Muscle of arm (tissue), 12 donors: ENCODE measurements around the gene PRCP. TPM values are rescaled to one million over a fixed set of nuclear protein-coding genes. Genes with fewer than 3 reads are reported as not detected.

ENCODE experiments used
- DNase-seq: peaks from one replicate; pipeline ENCODE4 v3.0.0-alpha.2; 2013
- polyA plus RNA-seq, 12 donors: library from polyadenylated mRNA; unstranded; fragments of 120-200 nt; gene quantifications; one replicate each; pipeline ENCODE4 v1.2.1, GENCODE V29; 2013; ENCODE audit not compliant: insufficient read length in 12 of 12

PRCP gene
- polyA plus RNA-seq, 12 donors = 91.2 to 155 (median 116) TPM; not detected in 1

- DNase-seq = no peak
These were observed 108.5 kb downstream of the PRCP start for GRCh38 chr11:82791779-82792178.

DNA sequence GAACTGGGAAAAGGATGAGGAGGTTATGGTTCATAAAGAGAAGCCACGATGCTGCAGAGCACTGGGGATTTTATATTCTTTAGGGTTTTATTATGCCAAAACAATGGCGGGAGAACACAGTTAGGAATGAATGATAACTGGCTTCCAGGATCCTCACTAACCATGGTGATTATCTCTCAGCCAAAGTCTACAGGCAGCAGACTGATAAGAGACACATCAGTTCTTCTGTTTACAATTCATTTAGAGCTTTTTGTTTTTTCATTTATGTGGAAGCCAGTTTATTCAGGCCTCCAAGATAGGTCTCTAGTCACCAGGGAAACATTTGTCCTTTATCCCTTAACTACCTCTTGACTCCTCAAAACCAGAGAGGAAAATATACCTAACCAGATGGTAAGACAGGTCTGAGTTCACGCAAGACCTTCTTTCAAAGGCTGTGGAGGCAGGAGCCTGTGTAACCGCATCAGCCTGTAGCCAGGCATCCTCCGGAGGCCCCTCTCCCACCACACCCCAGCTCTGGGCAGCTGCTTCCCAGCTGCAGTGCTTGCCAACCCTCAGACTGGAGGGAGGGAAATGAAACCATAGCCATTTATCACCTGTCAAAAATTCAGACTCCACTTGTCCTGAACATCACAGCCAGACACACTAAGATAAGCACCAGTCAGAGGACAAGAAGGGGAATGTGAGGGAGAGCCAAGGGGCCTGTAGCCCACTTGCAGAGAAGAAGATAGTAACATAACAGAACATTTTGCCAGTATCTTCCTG, 109.3 kb downstream of the PRCP start:
- no peak for DNase-seq

GRCh38 chr11:82787981-82788380, 112.2 kb downstream of the PRCP start:
- DNase-seq = no peak

- no peak for DNase-seq
These were observed 113.4 kb downstream of the PRCP start for GRCh38 chr11:82786836-82787235.

DNA sequence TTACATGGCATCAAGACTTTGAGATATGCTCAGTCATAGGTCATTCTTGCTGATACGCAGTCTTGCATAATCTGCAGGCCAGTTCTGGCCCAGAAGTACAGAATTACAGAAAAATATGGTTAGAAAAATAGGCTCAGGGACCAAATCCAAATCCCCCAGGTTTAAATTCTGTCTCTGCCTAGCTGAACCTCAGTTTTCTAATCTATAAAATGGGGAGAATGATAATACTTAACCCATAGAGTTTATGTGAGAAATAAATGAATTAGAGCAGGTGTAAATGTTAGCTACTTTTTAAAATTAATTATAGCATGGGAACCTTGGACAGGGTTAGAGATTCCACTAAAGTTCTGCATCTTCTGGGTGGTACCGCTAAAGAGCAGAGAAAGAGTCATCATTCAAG, 114.2 kb downstream of the PRCP start:
- no peak for DNase-seq

DNA sequence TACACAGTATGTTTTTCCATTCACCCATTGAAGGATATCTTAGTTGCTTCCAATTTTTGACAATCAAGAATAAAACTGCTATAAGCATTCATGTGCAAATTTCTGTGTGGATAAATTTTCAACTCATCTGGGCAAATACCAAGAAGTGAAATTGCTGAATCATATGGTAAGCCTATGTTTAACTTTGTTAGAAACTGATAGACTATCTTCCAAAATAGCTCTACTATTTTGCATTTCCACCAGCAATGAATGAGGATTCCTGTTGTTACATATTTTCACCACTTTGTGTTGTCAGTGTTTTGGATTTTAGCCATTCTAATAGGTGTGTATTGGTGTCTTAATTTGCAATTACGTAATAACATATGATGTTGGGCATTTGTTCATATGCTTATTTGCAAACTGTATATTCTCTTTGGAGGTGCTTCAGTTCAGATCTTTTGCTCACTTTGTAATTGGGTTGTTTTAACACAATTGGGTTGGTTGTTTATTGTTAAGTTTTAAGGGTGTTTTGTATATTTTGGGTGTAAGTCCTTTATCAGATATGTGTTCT, 117.3 kb downstream of the PRCP start:
- DNase-seq = no peak

DNA sequence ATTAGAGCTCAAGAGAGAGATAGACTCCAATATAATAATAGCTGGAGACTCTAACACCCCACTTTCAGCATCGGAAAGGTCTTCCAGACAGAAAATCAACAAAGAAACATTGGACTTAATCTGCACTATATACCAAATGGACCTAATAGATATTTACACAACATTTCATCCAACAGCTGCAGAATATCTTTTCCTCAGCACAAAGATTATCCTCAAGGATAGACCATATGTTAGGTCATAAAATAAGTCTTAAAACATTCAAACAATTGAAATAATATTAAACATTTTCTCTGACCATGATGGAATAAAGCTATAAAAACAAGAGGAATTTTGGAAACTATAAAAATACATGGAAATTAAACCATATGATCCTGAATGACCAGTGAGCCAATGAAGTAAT, 121.5 kb downstream of the PRCP start:
- DNase-seq = no peak

DNA sequence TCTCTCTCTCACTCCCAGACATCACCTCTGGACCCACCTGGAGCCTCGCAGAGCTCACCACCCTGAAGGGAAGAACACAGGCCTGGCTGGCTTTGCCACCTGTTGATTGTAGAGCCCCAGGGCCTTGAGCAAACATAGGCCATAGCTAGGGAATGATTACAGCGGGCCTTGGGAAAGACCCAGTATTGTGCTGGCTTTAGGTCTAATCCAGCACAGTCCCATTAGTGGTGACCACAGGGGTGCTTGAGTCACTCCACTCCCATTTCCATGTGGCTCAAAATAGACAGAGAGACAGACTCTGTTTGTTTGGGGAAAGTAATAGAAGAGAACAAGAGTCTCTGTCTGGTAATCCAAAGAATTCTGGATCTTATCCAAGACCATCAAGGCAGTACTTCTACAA, 123.9 kb downstream of the PRCP start:
- DNase-seq = no peak

DNA sequence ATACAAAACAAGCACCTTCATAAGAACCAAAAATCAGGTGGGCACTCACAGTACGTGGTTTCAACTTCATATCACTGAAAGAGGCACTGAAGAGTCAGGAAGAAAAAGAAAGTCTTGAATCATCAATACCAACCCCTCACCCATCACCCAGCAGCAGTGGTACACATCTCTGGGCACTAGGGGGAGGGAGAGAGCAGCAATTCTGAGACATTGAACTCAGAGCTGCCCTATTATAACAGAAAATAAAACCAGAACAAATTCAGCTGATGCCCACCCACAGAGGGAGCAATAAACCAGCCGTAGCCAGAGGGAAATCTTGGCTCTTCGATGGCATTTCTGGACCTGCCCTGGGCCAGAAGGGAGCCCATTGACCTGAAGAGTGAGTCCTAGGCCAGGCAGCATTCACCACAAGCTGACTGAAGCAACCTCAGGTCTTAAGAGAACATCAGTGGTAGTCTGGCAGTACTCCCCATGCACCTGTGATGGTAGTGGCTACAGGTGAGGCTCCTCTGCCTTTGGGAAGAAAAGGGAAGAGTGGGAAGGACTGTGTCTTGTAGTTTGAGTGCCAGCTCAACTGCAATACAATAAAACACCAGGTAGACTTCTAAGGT, 124.4 kb downstream of the PRCP start:
- no peak for DNase-seq

DNA sequence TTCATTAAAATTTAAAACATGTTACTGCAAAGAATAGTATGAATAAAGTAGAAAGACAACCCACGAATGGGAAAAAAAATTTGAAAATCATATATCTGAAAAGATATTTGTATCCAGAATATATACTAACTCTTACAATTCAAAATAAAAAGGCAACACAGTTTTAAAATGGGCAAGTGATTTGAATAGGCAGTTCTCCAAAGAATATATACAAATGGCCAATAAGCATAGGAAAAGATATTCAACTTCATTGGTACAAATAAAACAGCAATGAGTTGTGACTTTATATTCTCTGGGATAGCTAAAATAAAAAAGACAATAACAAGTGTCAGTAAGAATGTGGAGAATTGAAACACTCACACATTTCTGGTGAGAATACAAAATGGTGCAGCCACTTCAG, 125.0 kb downstream of the PRCP start:
- DNase-seq = no peak

Other genes with a start within 250 kb of the PRCP start
- under 1 TPM in 10 of 12 donors, not detected in 2; 0.07 to 0.73 (median 0.10) TPM for gene FAM181B, start 166.6 kb downstream of the PRCP start, polyA plus RNA-seq
- 10 to 100 TPM in 1 of 12 donors, 1 to 10 TPM in 10, not detected in 1; 2.6 to 11.1 (median 4.3) TPM for gene DDIAS, start 1.3 kb upstream of the PRCP start, polyA plus RNA-seq
- 10 to 100 TPM in 11 of 12 donors, not detected in 1; 12.8 to 21.0 (median 16.1) TPM for gene RAB30, start 171.5 kb upstream of the PRCP start, polyA plus RNA-seq